Measurements from ENCODE around the gene DROSHA.
"Not testable (repeated sequence)": the region's sequence is repeated elsewhere in the genome, so short reads cannot be mapped to it uniquely, and the experiment has no call there.

Gene DROSHA

GRCh38 chr5:31361704-31362528 lies 170.0 kb downstream of the DROSHA start:
- peaks cover 0 to 15% (median 3%) of the 10 kb centered on the region in 5 donors for H3K4me1 ChIP-seq (ENCODE audit: control insufficient read depth in 5 of 5, insufficient read depth in 5 of 5, low read length in 5 of 5)
- H3K36me3 ChIP-seq (ENCODE audit: control insufficient read depth in 5 of 5, insufficient read depth in 5 of 5, low read length in 5 of 5); H3K27me3 ChIP-seq (ENCODE audit: control insufficient read depth in 5 of 5, insufficient read depth in 4 of 5, low read length in 5 of 5); H3K27ac ChIP-seq (ENCODE audit: low read depth, low read length); H3K9ac ChIP-seq (ENCODE audit: low read length in 5 of 5); H3K9me3 ChIP-seq (ENCODE audit: control insufficient read depth in 5 of 5, low read length in 5 of 5); H3K4me3 ChIP-seq (ENCODE audit: low read depth in 1 of 5, low read length in 5 of 5): not testable (repeated sequence)

GRCh38 chr5:31361234-31361633 lies 170.7 kb downstream of the DROSHA start:
- H3K9ac ChIP-seq (ENCODE audit: low read length in 5 of 5): no peak overlapping the region

GRCh38 chr5:31359839-31360238 lies 172.1 kb downstream of the DROSHA start:
- Histone ChIP-seq H3K36me3 (ENCODE audit: control insufficient read depth in 5 of 5, insufficient read depth in 5 of 5, low read length in 5 of 5) (no peaks in the 10 kb centered on the region), H3K4me1 (ENCODE audit: control insufficient read depth in 5 of 5, insufficient read depth in 5 of 5, low read length in 5 of 5) (peaks cover 0 to 7% (median 0%) of the 10 kb centered on the region in 5 donors), H3K27me3 (ENCODE audit: control insufficient read depth in 5 of 5, insufficient read depth in 4 of 5, low read length in 5 of 5) (no peaks in the 10 kb centered on the region), H3K4me3 (ENCODE audit: low read depth in 1 of 5, low read length in 5 of 5) (no peak overlapping the region), H3K9ac (ENCODE audit: low read length in 5 of 5) (no peak overlapping the region), H3K27ac (ENCODE audit: low read depth, low read length) (no peak overlapping the region), H3K9me3 (ENCODE audit: control insufficient read depth in 5 of 5, low read length in 5 of 5) (peaks cover 0 to 5% (median 3%) of the 10 kb centered on the region in 5 donors)

More at GRCh38 chr5:31361234-31361633, 170.7 kb downstream of the DROSHA start:
- Histone ChIP-seq H3K27ac (ENCODE audit: low read depth, low read length) (no peak overlapping the region), H3K27me3 (ENCODE audit: control insufficient read depth in 5 of 5, insufficient read depth in 4 of 5, low read length in 5 of 5) (no peaks in the 10 kb centered on the region), H3K4me3 (ENCODE audit: low read depth in 1 of 5, low read length in 5 of 5) (no peak overlapping the region), H3K36me3 (ENCODE audit: control insufficient read depth in 5 of 5, insufficient read depth in 5 of 5, low read length in 5 of 5) (no peaks in the 10 kb centered on the region), H3K4me1 (ENCODE audit: control insufficient read depth in 5 of 5, insufficient read depth in 5 of 5, low read length in 5 of 5) (peaks cover 0 to 8% (median 0%) of the 10 kb centered on the region in 5 donors), H3K9me3 (ENCODE audit: control insufficient read depth in 5 of 5, low read length in 5 of 5) (no peaks in the 10 kb centered on the region)

- no peaks in the 10 kb centered on the region for H3K4me1 ChIP-seq (ENCODE audit: control insufficient read depth in 5 of 5, insufficient read depth in 5 of 5, low read length in 5 of 5)
- H3K27me3 ChIP-seq (ENCODE audit: control insufficient read depth in 5 of 5, insufficient read depth in 4 of 5, low read length in 5 of 5): no peaks in the 10 kb centered on the region
- no peaks in the 10 kb centered on the region for H3K36me3 ChIP-seq (ENCODE audit: control insufficient read depth in 5 of 5, insufficient read depth in 5 of 5, low read length in 5 of 5)
These were observed 174.9 kb downstream of the DROSHA start for GRCh38 chr5:31357038-31357437.

GRCh38 chr5:31355337-31355736 lies 176.6 kb downstream of the DROSHA start:
- H3K36me3 ChIP-seq (ENCODE audit: control insufficient read depth in 5 of 5, insufficient read depth in 5 of 5, low read length in 5 of 5): no peaks in the 10 kb centered on the region
- H3K27me3 ChIP-seq (ENCODE audit: control insufficient read depth in 5 of 5, insufficient read depth in 4 of 5, low read length in 5 of 5): no peaks in the 10 kb centered on the region
- no peaks in the 10 kb centered on the region for H3K4me1 ChIP-seq (ENCODE audit: control insufficient read depth in 5 of 5, insufficient read depth in 5 of 5, low read length in 5 of 5)
- H3K9ac ChIP-seq (ENCODE audit: low read length in 5 of 5): no peak overlapping the region
- H3K27ac ChIP-seq (ENCODE audit: low read depth, low read length): no peak overlapping the region
- H3K9me3 ChIP-seq (ENCODE audit: control insufficient read depth in 5 of 5, low read length in 5 of 5): peaks cover 0 to 5% (median 3%) of the 10 kb centered on the region in 5 donors
- H3K4me3 ChIP-seq (ENCODE audit: low read depth in 1 of 5, low read length in 5 of 5): no peak overlapping the region

More at GRCh38 chr5:31357038-31357437, 174.9 kb downstream of the DROSHA start:
- Histone ChIP-seq H3K9ac (ENCODE audit: low read length in 5 of 5) (no peak overlapping the region), H3K27ac (ENCODE audit: low read depth, low read length) (no peak overlapping the region), H3K4me3 (ENCODE audit: low read depth in 1 of 5, low read length in 5 of 5) (no peak overlapping the region), H3K9me3 (ENCODE audit: control insufficient read depth in 5 of 5, low read length in 5 of 5) (peaks cover 0 to 5% (median 3%) of the 10 kb centered on the region in 5 donors)

Measured in subcutaneous abdominal adipose tissue (tissue), 5 donors.